Hepatocyte (in vitro differentiated cells): Measurements from ENCODE around the gene ARPC1A.

Source experiments
- EZH2 ChIP-seq: fragments of 200-600 bp; sonication (generic); IDR thresholded peaks from 2 replicates; pipeline ENCODE4 v1.6.1; 2016; ENCODE audit warnings: antibody characterized with exemption, mild to moderate bottlenecking, borderline replicate concordance
- EZH2phosphoT487 ChIP-seq: fragments of 200-600 bp; sonication (generic); IDR thresholded peaks from one replicate; pipeline ENCODE4 v1.6.1; 2018; ENCODE audit warnings: antibody characterized with exemption, mild to moderate bottlenecking, low read depth, moderate library complexity; ENCODE audit not compliant: unreplicated experiment, severe bottlenecking

DNA sequence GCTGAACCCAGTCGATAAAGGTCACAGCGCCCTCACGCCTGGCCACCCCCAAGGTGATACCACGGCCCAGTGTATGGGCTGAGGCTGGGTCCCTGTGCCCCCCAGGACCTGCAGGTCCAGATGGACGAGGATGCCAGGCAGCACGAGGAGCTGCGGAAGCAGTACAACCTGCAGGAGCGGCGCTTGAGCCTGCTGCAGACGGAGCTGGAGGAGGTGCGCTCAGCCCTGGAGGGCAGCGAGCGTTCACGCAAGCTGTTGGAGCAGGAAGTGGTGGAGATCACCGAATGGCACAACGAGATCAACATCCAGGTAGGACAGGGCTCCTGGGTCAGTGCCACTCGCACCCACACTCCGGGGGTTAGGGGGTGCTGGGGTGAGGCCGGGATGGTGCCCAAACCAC, 24.2 kb upstream of the ARPC1A start:
- no peak for TF ChIP-seq EZH2
- TF ChIP-seq EZH2phosphoT487 = no peak
